OCI-LY1 (cell line): Measurements from ENCODE around the gene ROCK2.

Experiments used
- EZH2 ChIP-seq: fragments of 200-600 bp; sonication (generic), shearing (Covaris generic); IDR thresholded peaks from 2 replicates; pipeline ENCODE4 v1.8.0; 2017; ENCODE audit warnings: borderline replicate concordance, mixed run types, mild to moderate bottlenecking, antibody characterized with exemption, low read length, moderate library complexity, mixed read lengths
- TF ChIP-seq, protein P1 (sequence below): fragments of 200-600 bp; sonication (generic), shearing (Covaris generic); IDR thresholded peaks from 2 replicates; pipeline ENCODE4 v1.5.1; 2017; ENCODE audit warnings: mild to moderate bottlenecking, antibody characterized with exemption, low read length, moderate library complexity, mixed read lengths

- TF ChIP-seq, protein P1, sequence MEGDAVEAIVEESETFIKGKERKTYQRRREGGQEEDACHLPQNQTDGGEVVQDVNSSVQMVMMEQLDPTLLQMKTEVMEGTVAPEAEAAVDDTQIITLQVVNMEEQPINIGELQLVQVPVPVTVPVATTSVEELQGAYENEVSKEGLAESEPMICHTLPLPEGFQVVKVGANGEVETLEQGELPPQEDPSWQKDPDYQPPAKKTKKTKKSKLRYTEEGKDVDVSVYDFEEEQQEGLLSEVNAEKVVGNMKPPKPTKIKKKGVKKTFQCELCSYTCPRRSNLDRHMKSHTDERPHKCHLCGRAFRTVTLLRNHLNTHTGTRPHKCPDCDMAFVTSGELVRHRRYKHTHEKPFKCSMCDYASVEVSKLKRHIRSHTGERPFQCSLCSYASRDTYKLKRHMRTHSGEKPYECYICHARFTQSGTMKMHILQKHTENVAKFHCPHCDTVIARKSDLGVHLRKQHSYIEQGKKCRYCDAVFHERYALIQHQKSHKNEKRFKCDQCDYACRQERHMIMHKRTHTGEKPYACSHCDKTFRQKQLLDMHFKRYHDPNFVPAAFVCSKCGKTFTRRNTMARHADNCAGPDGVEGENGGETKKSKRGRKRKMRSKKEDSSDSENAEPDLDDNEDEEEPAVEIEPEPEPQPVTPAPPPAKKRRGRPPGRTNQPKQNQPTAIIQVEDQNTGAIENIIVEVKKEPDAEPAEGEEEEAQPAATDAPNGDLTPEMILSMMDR, result no peak
- TF ChIP-seq EZH2, result no peak
Observed at GRCh38 chr2:11222845-11223244, 121.6 kb downstream of the ROCK2 start.
